Activated naive CD4-positive, alpha-beta T cell (primary cell): ENCODE data around the gene ST6GALNAC2.

ENCODE experiments used
- DNase-seq, 4 experiments: peaks; one replicate each; lab custom pipeline; 2025; lab: John Stamatoyannopoulos, UW

Gene ST6GALNAC2

DNA sequence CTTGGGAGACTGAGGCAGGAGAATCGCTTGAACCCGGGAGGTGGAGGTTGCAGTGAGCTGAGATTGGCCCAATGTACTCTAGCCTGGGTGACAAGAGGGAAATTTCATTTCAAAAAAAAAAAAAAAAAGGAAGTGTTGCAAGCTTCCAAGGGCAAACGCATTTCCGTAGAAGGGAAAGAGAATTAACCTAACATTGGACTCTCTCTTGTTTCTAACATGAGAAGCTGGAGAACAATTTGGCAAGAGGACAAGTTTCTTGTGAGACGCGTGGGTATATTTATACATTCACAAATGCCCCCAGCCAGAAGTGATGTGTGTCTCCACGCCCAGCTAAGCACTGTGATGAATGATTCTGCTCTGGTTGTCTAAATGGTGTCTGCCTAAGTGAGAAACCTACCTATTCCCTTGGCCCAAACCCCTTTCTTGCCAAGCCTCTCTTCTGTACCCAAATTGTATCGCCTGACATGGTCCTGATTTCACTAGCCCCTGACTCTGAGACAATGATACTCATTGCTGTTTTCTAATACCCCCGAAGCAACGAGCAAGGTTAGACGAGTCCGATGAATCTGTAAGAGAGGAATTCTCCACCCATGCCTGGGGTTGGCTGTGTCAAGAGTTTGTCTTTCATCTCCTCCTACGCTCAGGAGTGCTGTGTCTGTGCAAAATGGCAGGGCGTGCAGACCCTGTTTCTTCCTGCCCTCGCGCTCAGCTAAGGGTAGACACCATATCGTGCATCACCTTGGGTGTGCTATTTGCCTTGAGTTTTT lies 14.2 kb upstream of the ST6GALNAC2 start:
- no peak for DNase-seq

DNA sequence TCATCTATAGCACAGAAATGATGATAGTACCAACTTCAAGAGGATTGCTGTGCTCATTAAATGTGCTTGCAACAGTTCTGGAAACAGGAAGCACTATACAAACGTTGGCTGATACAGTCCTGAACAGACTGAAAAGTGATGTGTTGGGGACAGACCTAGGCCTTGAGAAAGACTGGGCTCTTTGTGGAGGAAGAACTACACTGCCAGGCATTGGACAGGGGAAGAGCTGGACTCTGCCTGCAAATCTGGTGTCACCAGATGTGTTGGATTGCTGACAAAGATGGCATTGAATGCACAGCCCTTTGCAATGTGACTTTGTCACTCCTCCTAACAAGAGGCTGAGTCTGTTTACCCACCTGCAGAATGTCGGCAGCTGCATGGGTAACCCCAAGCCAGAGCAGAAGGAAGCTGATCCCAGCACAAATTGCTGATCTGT lies 12.4 kb upstream of the ST6GALNAC2 start:
- DNase-seq: no peak

DNA sequence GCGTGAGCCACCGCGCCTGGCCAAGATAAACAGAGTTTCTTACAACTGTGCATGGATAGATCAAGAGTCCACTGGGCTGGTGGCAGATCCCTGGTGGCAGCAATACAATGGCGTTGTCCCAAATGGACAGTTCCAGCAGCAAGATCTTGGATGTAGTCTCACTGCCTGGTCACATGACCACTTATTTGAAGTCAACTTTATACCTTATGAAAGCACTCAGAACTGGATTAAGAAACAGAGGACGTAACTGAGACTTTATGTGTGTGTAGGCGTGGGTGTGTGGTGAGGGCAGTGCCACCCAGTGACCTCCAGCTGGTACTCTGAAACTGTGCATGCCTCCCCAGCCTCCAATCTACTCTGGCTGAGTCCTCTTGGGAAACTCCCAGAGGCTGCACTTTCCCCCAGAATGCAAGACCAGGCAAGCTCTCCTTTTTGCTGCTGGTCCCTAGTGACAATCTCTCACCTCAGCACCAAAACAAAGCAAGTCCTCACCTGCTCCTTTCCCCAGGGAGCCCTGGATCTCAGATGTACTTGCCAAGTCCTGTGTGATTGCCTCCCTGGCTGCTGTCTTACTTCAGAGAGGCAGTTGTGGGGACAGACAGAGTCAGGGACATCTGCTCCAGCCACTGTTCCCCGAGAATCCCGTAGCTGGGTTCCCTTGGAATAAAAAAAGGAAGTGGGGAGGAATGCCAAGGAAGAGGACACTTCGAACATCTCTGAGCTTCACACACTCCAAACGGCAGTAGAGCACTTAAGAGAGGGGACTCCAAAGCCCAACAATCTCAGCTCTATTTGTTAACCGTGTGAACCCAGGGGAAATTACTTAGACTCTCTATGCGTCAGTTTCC lies 11.7 kb upstream of the ST6GALNAC2 start:
- DNase-seq: no peak

DNA sequence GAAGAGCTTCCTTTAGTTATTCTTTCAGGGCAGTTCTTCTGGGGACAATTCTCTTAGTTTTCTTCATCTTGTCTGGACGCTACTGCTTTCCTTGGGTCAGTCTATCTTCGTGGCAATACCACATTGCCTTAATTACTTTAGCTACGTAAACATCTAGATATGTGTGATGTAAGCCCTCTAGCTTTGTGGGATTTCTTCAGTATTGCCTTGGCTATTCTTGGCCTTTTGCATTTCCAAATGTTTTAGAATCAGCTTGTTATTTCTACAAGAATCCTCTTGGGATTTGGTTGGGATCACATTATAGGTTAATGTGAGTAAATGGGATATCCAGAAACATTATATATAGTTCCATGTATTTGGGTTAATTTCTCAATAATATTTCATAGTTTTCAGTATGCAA lies 9.0 kb upstream of the ST6GALNAC2 start:
- DNase-seq: no peak

DNA sequence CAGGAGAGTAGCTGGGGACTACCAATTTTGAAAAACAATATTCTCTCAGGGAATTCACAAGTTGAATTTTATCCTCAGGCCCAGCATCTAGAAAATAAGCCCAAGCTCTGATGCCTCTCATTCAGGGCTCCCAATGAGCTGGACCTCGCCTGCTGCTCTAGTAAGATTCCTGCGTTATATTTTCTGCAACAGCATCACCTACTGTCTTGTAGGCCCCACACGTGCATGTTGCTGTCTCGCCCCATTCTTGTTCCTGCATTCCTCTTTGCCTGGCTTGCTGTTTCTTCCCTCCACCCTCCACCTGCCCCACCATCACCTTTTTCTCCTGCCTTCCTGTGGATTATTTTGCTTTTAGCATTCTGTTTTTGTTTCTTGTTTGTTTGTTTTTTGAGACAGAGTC lies 8.3 kb upstream of the ST6GALNAC2 start:
- no peak for DNase-seq

DNA sequence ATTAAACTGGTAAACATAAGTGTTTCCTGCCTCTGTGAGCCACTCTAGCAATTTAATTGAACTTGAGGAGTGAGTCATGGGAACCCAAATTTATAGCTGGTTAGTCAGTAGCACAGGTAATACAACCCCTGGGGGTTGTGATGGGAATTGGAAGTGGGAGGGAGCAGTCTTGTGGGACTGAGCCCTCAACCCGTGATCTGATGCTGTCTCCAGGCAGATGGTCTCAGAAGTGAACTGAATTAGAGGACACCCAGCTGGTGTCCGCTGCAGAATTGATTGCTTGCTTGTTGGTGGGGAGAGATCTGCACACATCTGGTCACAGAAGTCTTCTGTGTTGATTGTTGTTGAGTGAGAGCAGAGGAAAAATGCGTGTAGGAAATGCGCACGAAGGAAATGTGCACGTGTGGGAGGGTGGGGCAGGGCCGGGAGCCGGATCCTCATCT lies 7.7 kb upstream of the ST6GALNAC2 start:
- no peak for DNase-seq

DNA sequence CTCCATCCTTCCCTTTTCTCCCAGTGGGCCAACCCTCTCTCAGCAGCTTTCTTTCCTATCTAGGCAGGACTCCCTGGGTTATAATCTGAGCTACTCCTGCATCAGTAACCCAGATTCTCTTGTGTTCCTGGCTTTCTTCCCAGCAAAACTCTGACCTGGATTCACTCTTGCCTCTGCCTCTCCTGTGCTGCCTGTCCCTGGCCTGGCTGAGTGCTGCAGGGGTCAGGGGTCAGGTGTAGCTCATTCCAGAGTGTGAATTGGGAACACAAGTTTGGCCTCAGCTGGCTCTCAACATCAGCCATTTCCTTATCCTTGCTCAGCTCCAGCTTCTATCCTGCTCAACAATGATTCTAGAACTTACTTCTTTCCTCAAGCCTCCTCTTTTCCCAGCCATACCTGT lies 2.5 kb upstream of the ST6GALNAC2 start:
- DNase-seq: no peak

DNA sequence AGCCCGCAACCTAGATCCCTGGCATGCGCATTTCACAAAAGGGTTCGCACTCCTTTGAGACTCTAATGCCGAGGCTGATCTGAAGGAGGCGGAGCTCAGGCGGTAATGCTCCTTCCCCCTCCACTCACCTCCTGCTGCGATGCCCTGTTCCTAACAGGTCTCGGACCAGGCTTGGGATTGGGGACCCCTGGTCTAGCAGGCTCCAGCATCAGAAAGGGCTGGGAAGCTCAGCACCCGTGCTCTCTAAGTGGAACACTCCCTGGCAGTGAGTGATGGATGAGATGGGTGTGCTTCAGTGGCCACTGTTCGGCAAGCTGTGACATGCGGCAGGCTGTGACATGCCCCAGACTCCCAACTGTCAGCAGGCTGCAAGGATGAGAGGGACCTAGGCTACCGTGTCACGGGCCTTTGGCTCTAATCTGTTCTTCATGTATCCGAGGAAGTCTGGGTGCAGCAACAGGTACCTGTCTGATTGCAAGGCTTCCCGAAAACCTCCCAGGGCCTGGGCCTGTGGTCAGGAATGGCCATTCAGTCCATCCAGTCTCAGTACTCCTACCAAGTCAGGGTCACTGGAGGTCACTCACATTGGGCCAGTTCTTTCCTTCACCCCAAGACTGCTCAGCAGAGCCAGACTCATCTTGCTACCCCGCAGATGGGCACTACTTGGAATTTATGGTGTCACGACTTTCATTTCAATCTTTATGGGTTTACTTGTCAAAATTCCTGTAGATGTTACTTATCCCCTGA lies 1.3 kb upstream of the ST6GALNAC2 start:
- no peak for DNase-seq

DNA sequence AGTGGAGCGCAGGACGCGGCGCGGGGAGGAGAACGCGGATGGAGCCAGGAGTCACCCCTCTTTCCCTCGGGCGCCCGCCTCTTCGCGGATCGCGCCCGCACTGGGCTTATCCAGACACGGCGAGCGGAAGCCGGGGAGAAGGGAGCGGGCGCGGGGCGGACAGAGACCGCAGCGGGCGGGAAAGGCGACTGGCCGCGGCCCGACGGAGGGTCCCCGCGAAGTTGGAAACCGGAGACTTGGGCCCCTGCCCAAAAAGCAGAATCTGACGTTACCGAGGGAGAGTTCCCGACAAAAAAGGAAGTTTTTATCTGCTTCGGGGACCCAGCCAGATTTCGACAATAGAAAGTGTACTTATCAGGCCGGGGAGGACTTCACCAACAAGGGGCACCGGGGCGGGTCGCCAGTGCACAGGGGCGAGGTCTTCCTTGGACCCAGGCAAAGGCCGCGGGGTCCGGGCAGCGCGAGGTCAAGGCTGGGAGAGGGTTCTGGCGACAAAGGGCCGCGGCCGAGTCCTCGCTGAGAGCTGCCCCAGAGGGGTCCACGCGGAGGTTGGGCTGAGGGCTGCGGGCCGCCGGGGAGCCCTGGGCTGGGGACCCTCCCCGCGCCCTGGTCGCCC lies 519 bp downstream of the ST6GALNAC2 start:
- DNase-seq: no peak

DNA sequence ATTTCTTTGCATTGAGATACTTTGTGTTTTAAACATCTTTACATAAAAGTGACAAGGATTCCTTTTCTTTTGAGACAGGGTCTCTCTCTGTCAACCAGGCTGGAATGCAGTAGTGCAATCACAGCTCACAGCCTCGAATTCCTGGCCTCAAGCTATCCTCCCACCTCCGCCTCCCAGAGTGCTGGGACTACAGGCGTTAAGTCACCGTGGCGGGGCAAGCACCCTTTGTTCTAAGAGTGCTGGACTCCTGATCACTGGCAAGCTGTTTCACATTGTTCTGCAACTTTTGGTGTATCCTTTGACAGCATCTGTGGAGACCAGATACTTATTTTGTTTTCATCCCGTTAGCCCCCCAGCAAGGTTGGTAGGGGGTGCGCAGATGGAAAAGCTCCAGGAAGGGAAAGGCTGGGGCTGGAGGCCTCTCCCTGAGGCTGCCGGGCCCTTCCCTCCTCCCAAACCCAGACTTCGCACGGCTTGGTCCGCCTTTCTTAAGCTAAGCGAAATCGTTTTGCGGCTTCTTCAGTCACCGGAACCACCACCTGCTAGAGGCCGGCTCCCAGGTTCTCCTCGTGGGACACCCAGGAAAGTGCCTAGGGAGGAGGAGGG lies 1.1 kb downstream of the ST6GALNAC2 start:
- DNase-seq: no peak

DNA sequence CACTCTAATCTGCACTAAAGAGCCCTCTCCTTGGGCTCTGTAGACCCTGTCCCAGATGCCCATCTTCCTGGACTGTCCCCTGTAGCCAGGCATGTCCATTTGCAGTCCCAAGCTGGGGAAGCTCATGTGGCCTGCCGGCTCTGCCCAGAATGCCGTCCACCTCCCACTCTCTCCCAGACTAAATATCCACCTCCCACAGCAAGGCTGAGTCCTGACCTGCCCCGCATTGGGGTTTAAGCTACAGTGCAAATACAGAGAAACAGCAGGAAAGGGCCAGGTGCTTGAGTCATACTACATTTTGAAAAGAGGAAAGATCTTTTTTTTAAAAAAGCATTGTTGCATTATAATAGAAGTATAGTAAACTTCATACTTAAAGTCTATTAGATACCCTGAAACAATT lies 3.0 kb downstream of the ST6GALNAC2 start:
- no peak for DNase-seq

DNA sequence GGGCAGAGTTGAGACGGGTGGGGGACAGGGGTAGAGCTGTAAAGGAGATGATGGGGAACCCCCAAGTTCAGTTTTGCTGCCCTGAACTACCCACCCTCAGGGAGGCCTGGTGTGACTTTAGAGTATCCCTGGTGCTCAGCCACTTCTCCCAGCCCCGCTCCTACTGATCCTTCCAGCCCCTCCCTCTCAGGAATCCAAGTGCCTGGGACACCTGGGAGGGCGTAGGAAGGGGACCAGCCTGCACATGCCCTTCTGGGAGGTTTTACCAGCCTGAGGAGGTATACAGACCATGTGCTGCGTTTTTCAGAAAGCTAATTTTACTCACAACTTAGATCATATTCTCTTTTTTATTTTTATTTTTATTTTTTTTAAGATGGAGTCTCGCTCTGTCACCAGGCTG lies 4.1 kb downstream of the ST6GALNAC2 start:
- no peak for DNase-seq

DNA sequence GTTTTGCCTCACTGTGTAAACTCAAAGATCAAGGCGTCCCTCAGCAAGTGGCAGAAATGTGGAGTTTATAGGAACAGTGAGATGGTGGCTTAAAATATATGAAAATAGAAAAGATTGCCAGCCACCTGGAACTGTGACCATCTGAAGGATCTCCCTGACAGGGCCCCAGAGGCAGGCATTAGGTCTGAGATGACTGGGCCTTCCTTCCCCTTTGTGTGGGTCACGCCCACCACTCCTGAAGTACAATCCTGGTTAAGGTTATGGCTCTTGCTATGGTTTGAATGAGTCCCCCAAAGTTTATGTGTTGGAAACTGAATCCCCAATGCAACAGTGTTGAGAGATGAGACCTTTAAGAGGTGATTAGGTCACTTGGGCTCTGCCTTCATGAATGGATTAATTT lies 6.4 kb downstream of the ST6GALNAC2 start:
- DNase-seq: no peak

DNA sequence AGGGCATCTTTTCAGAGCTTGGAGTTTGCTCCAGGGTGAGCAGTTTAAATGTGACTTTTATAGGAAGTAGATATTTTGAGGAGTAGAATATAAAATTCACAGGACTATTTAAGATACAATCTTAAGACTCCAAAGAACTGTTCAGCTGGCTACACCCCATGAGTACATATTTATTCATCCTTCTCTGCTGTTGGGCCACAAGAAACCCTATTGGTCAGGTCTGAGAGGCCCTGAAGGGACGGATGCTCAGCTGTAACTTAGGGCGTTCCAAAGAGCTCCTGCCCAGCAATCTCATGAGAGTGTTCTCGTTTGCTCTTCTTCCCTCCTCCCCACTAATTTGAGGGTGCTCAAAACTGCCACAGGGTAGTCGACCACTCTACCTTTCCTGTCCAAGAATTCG lies 7.3 kb downstream of the ST6GALNAC2 start:
- DNase-seq: no peak

DNA sequence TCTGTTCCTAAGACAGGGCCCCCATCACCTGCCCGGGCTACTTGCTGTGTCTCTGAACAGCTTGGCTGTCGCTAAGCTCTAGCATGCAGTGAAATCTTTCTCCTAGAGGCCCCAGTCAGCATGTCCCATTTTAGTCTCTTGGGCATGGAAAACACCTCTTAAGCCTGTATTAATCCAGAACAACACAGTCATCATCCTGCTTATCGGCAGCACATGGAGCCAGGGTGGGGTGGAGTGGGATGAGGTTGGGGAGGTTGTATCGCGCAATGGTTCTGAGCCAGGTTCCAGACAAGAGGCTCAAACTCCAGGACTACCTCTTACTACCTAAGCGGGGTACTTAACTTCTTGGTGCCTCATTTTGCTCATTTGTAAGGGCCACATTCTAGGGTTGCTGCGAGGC lies 7.8 kb downstream of the ST6GALNAC2 start:
- no peak for DNase-seq

DNA sequence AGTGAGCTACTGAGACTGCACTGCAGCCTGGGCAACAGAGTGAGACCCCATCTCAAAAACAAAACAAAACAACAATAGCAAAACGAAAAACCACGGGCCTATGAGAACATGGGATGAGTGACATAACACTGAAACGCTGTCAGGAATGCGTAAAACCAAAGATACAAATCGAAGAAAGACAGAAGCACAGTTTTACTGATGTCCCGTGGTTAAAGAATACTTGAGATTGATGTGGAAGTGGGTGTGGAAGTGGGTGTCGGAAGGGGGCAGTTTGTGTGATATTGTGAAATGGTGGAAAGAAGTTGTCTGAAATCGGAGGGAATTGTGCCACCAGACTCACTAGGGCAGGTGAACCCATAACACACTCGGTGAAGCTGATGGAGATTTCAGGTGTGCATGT lies 9.5 kb downstream of the ST6GALNAC2 start:
- no peak for DNase-seq

DNA sequence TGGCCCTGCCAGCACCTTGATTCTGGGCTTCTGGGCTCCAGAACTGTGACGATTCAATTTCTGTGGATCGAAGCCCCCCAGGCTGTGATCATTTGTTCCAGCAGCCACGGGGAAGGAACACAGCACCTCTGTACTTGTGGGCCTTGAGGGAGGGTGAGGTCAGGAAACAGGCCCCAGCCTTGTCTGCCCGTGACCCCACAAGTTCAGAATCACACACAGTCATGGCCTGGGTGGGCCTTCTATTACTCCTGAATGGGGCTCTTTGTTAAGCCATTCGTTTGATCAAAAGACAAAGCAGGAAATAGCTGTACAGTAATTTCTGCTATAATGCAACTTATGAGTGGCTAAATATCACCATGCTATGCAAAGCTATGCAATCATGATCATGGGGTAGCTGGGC lies 10.1 kb downstream of the ST6GALNAC2 start:
- no peak for DNase-seq

DNA sequence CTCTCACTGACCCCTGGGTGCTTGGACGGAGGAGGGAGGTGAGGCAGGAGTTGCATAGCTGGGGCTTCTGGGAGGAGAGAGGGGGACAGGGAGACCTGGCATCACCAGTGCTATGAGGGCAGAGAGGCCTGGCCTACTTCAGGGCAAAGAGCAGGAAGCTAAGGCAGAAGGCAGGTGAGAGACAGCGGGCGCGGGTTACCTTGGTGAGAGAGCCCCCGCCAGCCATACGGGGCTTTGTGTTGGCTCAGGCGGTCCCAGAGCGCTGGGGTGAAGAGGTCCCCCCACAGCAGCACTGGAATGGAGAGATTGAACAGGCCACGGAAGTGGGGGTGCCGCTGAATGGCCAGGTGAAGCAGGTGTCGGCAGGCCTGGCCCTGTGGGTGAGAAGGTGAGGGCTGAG lies 11.5 kb downstream of the ST6GALNAC2 start:
- DNase-seq: no peak

DNA sequence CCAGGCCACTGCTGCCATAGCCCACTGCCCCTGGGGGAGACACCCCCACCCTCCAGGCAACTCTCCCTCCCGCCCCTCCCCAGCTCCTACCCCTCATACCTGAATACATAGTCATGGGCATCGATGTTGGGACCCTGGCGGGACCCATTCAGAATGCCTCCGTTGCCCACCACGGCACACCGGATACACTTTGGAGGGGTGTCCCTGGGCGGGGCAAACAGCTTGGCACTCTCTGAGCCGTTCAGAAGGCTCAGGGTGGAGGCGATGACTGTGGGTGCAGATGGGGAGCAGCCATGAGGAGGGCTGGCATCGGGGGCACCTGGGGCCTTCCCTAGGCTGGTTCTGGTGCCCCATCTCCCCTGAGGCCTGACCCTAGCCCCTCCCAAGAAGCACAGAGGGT lies 12.6 kb downstream of the ST6GALNAC2 start:
- no peak for DNase-seq

DNA sequence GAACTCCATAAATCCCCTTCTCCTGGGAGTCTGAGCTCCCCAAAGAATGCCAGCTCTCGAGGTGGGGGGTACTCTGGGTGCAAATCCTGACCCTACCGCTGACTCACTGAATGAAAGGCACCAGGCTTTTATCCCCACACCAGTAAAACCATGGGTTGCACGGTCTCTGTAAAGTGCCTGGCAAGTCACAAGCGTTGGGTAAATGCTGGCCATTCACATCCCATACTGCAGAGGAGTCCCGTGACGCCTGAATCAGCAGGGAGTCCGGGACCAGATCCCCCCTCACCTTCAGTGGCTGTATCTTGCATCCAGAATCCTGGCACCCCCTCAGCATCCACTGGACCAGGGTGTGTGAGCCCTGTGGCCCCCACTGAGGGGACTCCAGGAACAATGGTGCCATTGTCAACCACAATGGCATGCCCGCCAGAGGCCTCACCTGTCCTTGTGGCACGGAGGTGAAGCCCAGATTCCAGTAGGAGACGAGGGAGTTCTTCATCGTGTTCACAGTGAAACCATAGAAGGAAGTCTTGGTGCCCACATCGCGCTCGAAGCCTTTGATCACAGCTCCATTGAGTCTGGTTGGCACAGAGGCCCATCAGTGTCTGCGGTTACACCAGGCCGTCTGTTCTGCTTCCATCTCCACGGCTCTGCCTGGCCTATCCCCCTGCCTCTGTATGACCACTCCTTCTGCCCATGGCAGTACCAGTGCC lies 13.3 kb downstream of the ST6GALNAC2 start:
- DNase-seq: no peak

DNA sequence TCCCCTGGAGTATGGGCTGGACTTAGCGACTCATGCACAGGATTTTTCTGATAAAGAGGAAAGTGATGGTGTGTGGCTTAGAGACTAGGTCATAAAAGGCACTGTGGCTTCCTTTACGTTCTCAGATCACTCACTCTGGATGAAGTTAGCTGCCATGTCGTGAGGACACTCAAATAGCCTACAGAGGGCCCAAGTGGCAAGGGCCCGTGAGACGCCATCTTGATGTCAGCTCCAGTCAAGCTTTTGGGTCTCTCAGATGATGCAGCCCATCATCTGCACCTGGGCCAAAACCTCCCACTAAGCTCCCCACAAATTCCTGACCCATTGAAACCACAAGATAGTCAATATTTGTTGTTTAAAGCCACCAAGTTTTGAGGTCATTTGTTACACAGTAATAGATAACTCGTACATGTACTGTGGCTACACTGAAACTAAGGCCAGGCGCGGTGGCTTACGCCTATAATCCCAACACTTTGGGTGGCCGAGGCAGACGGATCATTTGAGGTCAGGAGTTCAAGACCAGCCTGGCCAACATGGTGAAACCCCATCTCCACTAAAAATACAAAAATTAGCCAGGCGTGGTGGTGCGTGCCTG lies 14.7 kb downstream of the ST6GALNAC2 start:
- DNase-seq: no peak
